Stimulated activated CD8-positive, alpha-beta memory T cell treated with anti-CD3 and anti-CD28 coated beads, Interleukin-7, amount 100 ng/mL, for 48 hours (primary cell): Measurements from ENCODE around the gene PRRT4.

Source experiments
- DNase-seq, 2 donors: peaks; one replicate each; pipeline ENCODE4 v3.0.0-alpha.2; 2020; ENCODE audit warnings: low read depth in 1 of 2; ENCODE audit errors: extremely low read depth in 1 of 2

The PRRT4 gene

GRCh38 chr7:128302139-128302538 is 59.4 kb downstream of the PRRT4 start:
- no peak for DNase-seq
